HEK293 (cell line): ENCODE measurements around the gene ZNF618.

ENCODE experiments used
- CTCF ChIA-PET: fragments of 350-600 bp; formaldehyde crosslinking; extraction: SDS; loops from one replicate; lab custom pipeline; 2021; ENCODE audit warnings: antibody characterized with exemption; lab: Yijun Ruan, JAX
- POLR2A ChIA-PET: fragments of 300-600 bp; formaldehyde crosslinking; extraction: SDS; loops from one replicate; lab custom pipeline; 2020; ENCODE audit warnings: antibody characterized with exemption, inconsistent platforms; lab: Yijun Ruan, JAX
- H3K27ac ChIP-seq: fragments of 200-500 bp; sonication (Bioruptor generic); 2 replicates; pipeline ENCODE4 v1.5.1; 2014; ENCODE audit warnings: low read depth, low read length, control low read depth, inconsistent platforms; ENCODE audit errors: extremely low read depth
- H3K36me3 ChIP-seq, 2 experiments: fragments of 200-500 bp in 1 of 2; sonication (Bioruptor generic) in 1 of 2; 1 replicate in 1 of 2; 2 replicates in 1 of 2; pipeline ENCODE4 v1.5.1; 2014 to 2017; ENCODE audit warnings: inconsistent platforms in 2 of 2, low read length in 2 of 2; ENCODE audit not compliant: control insufficient read depth in 2 of 2, insufficient read depth in 1 of 2
- H3K4me1 ChIP-seq: fragments of 200-500 bp; sonication (Bioruptor generic); 2 replicates; pipeline ENCODE4 v1.5.1; 2014; ENCODE audit warnings: mild to moderate bottlenecking, low read length, inconsistent platforms; ENCODE audit not compliant: control insufficient read depth, insufficient read depth
- H3K4me3 ChIP-seq: 2 replicates; pipeline ENCODE4 v1.5.1; 2011; ENCODE audit warnings: low read depth, mild to moderate bottlenecking, control low read depth, low read length, moderate library complexity
- H3K9me3 ChIP-seq: fragments of 200-500 bp; sonication (Bioruptor generic); 2 replicates; pipeline ENCODE4 v1.5.1; 2014; ENCODE audit warnings: low read depth, low read length, inconsistent platforms; ENCODE audit not compliant: control insufficient read depth, insufficient read depth
- BCL11A ChIP-seq: fragments of 450-650 bp; formaldehyde crosslinking; IDR thresholded peaks from 2 replicates; pipeline ENCODE4 v1.5.1; 2016; ENCODE audit warnings: low read depth, missing biosample characterization, missing genetic modification characterization
- GFI1B ChIP-seq: fragments of 450-650 bp; formaldehyde crosslinking; IDR thresholded peaks from 2 replicates; pipeline ENCODE4 v1.5.1; 2016; ENCODE audit warnings: missing biosample characterization, missing genetic modification characterization
- TCF7L2 ChIP-seq: IDR thresholded peaks from 2 replicates; pipeline ENCODE4 v1.6.1; 2011; ENCODE audit warnings: low read depth, mild to moderate bottlenecking, inconsistent platforms, low read length, moderate library complexity, borderline replicate concordance
- ZNF248 ChIP-seq: fragments of 450-650 bp; formaldehyde crosslinking; IDR thresholded peaks from 2 replicates; pipeline ENCODE4 v1.5.1; 2017; ENCODE audit warnings: missing biosample characterization, missing genetic modification characterization
- ZNF391 ChIP-seq: fragments of 450-650 bp; formaldehyde crosslinking; IDR thresholded peaks from 2 replicates; pipeline ENCODE4 v1.5.1; 2016; ENCODE audit warnings: low read depth, missing biosample characterization, missing genetic modification characterization, borderline replicate concordance
- ZNF558 ChIP-seq: fragments of 450-650 bp; formaldehyde crosslinking; IDR thresholded peaks from 2 replicates; pipeline ENCODE4 v1.5.1; 2016; ENCODE audit warnings: missing biosample characterization, missing genetic modification characterization
- ZSCAN23 ChIP-seq: fragments of 450-650 bp; formaldehyde crosslinking; IDR thresholded peaks from 2 replicates; pipeline ENCODE4 v1.5.1; 2016; ENCODE audit warnings: missing biosample characterization, missing genetic modification characterization
- TF ChIP-seq, protein P1 (sequence below): fragments of 450-650 bp; formaldehyde crosslinking; IDR thresholded peaks from 2 replicates; pipeline ENCODE4 v1.5.1; 2016; ENCODE audit warnings: missing biosample characterization, missing genetic modification characterization
- TF ChIP-seq, protein P2 (sequence below): fragments of 450-650 bp; formaldehyde crosslinking; IDR thresholded peaks from 2 replicates; pipeline ENCODE4 v1.5.1; 2016; ENCODE audit warnings: missing biosample characterization, missing genetic modification characterization
- TF ChIP-seq, protein P3 (sequence below): fragments of 450-650 bp; formaldehyde crosslinking; IDR thresholded peaks from 2 replicates; pipeline ENCODE4 v1.5.1; 2016; ENCODE audit warnings: missing biosample characterization, missing genetic modification characterization
- TF ChIP-seq, protein P4 (sequence below): fragments of 450-650 bp; formaldehyde crosslinking; IDR thresholded peaks from 2 replicates; pipeline ENCODE4 v1.5.1; 2016; ENCODE audit warnings: missing biosample characterization, missing genetic modification characterization

Gene ZNF618

DNA sequence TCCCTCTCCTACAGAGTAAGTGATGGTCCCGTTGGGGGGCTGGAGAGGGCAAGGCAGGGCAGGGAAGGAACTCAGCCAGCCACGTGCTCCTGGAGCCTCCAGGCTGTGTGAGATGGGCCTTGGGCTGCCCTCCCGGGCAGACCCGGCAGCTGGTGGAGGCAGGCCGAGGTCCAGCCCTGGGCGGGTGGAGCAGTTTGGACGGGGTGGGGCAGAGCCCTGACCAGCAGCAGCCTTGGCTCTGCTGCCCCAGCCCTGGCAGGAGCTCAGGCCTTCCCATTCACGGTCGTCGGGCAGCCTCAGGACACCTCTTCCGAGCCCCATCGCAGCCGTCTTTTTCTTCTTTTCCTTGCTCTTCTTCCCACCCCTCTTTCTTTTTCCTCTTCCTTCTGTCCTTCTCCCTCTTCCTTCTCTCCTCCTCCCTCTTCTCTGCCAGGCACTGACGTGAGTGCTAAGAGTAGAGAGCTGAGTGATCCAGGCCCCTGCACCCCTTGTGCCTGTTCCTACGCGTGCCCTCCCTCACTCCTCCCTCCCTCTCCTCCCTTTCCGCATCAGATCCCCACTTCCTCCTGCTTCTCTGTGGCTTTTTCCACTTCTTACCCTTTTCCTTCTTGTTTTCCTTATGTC is 159.2 kb downstream of the ZNF618 start (continued):
- TF ChIP-seq, protein P1, sequence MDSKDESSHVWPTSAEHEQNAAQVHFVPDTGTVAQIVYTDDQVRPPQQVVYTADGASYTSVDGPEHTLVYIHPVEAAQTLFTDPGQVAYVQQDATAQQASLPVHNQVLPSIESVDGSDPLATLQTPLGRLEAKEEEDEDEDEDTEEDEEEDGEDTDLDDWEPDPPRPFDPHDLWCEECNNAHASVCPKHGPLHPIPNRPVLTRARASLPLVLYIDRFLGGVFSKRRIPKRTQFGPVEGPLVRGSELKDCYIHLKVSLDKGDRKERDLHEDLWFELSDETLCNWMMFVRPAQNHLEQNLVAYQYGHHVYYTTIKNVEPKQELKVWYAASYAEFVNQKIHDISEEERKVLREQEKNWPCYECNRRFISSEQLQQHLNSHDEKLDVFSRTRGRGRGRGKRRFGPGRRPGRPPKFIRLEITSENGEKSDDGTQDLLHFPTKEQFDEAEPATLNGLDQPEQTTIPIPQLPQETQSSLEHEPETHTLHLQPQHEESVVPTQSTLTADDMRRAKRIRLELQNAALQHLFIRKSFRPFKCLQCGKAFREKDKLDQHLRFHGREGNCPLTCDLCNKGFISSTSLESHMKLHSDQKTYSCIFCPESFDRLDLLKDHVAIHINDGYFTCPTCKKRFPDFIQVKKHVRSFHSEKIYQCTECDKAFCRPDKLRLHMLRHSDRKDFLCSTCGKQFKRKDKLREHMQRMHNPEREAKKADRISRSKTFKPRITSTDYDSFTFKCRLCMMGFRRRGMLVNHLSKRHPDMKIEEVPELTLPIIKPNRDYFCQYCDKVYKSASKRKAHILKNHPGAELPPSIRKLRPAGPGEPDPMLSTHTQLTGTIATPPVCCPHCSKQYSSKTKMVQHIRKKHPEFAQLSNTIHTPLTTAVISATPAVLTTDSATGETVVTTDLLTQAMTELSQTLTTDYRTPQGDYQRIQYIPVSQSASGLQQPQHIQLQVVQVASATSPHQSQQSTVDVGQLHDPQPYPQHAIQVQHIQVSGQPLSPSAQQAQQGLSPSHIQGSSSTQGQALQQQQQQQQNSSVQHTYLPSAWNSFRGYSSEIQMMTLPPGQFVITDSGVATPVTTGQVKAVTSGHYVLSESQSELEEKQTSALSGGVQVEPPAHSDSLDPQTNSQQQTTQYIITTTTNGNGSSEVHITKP = no peak
- TF ChIP-seq, protein P2, sequence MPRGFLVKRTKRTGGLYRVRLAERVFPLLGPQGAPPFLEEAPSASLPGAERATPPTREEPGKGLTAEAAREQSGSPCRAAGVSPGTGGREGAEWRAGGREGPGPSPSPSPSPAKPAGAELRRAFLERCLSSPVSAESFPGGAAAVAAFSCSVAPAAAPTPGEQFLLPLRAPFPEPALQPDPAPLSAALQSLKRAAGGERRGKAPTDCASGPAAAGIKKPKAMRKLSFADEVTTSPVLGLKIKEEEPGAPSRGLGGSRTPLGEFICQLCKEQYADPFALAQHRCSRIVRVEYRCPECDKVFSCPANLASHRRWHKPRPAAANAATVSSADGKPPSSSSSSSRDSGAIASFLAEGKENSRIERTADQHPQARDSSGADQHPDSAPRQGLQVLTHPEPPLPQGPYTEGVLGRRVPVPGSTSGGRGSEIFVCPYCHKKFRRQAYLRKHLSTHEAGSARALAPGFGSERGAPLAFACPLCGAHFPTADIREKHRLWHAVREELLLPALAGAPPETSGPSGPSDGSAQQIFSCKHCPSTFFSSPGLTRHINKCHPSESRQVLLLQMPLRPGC (tag by site-specific recombination) = no peak
- TF ChIP-seq ZNF391 (tag by site-specific recombination) = no peak
- TF ChIP-seq, protein P3, sequence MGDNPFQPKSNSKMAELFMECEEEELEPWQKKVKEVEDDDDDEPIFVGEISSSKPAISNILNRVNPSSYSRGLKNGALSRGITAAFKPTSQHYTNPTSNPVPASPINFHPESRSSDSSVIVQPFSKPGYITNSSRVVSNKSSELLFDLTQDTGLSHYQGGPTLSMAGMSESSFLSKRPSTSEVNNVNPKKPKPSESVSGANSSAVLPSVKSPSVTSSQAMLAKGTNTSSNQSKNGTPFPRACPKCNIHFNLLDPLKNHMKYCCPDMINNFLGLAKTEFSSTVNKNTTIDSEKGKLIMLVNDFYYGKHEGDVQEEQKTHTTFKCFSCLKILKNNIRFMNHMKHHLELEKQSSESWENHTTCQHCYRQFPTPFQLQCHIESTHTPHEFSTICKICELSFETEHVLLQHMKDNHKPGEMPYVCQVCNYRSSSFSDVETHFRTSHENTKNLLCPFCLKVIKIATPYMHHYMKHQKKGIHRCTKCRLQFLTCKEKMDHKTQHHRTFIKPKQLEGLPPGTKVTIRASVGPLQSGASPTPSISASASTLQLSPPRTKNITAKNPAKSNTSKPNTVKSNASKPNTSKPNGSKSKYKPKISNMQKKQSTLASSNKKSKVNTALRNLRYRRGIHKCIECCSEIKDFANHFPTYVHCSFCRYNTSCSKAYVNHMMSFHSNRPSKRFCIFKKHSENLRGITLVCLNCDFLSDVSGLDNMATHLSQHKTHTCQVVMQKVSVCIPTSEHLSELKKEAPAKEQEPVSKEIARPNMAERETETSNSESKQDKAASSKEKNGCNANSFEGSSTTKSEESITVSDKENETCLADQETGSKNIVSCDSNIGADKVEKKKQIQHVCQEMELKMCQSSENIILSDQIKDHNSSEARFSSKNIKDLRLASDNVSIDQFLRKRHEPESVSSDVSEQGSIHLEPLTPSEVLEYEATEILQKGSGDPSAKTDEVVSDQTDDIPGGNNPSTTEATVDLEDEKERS (tag by site-specific recombination) = no peak
- TF ChIP-seq, all 188 proteins: peak for 0

DNA sequence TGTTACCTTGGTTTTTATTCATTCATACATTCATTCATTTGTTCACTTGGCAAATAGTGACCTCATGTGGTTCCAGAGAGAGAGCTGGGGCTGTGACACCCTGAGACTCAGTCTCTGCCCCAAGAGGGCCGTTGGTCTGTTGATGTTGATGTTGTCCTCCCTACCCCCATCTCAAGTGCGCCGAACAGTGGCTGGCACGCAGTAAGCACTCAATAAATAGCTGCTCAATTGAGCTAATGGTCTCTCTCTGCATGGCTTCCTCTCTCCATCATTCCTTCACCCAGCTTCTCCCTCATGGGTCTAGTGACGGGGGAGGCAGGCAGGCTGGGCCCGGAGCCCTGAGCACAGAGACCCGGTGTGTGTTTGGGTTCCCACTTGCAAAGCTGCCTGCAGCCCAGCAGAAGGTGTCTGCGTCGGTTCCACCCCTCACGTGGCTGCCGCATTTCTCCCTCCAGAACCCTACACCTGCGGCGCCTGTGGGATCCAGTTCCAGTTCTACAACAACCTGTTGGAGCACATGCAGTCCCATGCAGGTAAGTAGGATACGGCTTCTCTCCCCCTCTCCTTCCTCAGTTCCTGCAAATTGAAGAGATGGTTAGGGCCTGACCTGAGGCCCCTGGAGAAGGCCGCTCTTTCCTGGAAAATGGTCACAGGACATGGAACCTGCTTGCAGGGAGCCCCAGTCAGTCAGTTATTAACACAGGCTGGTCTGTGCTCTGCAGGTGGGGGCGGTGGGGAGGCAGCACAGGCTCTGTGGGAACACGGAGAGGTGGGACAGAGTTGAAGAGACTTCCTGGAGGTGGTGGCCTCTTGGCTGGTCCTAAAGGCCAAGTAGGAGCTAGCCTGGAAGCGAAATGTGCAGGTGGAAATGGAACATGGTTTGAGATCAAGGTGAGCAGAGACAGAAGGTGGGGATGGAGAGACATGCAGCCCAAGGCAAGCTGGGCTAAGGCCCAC is 160.0 kb downstream of the ZNF618 start:
- ChIA-PET POLR2A (interaction anchor here (0.6 kb wide), 1 partner anchor 80 kb away, joined by 3 read pairs; no protein-coding TSS in a partner anchor), CTCF (interaction anchor here (0.6 to 0.9 kb wide), 4 partner anchors 13 to 658 kb away, joined by 3 to 4 read pairs (median 3); no protein-coding TSS in a partner anchor)
- H3K27ac ChIP-seq = no peak overlapping the region
- H3K4me3 ChIP-seq = no peak overlapping the region
- no peaks in the 10 kb centered on the region for H3K4me1 ChIP-seq
- TF ChIP-seq ZNF248 (tag by site-specific recombination) (no peak), ZNF558 (tag by site-specific recombination) (no peak)
- H3K9me3 ChIP-seq = no peaks in the 10 kb centered on the region
- peaks cover 0 to 46% of the 10 kb centered on the region in 2 experiments; a peak in 1 of 3 replicates for H3K36me3 ChIP-seq

DNA sequence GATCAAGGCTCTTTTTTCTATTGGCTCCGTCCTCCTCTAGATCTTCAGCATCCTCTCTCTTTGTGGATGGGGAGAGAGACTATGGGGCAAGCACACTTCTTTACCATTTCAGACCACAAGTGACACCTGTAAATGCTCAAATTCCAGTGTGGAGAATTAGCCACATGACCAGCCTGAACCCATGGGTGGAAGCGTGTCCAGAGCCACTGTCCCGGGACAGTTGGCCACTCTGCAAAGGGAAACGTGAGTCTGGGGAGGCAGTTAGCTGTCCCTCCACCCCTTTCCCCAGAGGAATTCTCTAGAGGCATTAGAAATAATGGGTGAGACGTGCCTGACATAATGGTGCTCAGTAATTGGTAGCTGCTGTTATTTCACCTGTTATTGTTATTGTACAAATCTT is 161.1 kb downstream of the ZNF618 start:
- POLR2A ChIA-PET = interaction anchor here (0.5 kb wide), 1 partner anchor 236 kb away, joined by 3 read pairs; no protein-coding TSS in a partner anchor
- H3K4me1 ChIP-seq = no peaks in the 10 kb centered on the region
- H3K9me3 ChIP-seq = no peaks in the 10 kb centered on the region
- H3K36me3 ChIP-seq = peaks cover 0 to 45% of the 10 kb centered on the region in 2 experiments; a peak in 1 of 3 replicates
- CTCF ChIA-PET = no interaction called here
- no peak overlapping the region for H3K4me3 ChIP-seq
- TF ChIP-seq GFI1B (tag by site-specific recombination) (no peak), BCL11A (tag by site-specific recombination) (no peak), ZSCAN23 (tag by site-specific recombination) (no peak), TCF7L2 (no peak)
- TF ChIP-seq, protein P4, sequence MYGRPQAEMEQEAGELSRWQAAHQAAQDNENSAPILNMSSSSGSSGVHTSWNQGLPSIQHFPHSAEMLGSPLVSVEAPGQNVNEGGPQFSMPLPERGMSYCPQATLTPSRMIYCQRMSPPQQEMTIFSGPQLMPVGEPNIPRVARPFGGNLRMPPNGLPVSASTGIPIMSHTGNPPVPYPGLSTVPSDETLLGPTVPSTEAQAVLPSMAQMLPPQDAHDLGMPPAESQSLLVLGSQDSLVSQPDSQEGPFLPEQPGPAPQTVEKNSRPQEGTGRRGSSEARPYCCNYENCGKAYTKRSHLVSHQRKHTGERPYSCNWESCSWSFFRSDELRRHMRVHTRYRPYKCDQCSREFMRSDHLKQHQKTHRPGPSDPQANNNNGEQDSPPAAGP (tag by site-specific recombination) = no peak
- no peak overlapping the region for H3K27ac ChIP-seq
